Suprapubic skin (tissue), 4 donors: Measurements from ENCODE around the gene GRK2. TPM values are rescaled to one million over a fixed set of nuclear protein-coding genes. Genes with fewer than 3 reads are reported as not detected.
A peak's percentile ranks its signal among the peaks of the same experiment; 100 is the strongest.

ENCODE experiments used
- DNase-seq, 2 donors: peaks; one replicate each; pipeline ENCODE4 v3.0.0-alpha.2; 2019; ENCODE audit warnings: low spot score in 2 of 2
- H3K27ac ChIP-seq: fragments of 200-600 bp; sonication (generic); one replicate; pipeline ENCODE4 v1.5.1; 2019
- H3K27me3 ChIP-seq: fragments of 200-600 bp; sonication (generic); one replicate; pipeline ENCODE4 v1.5.1; 2019
- H3K36me3 ChIP-seq: fragments of 200-600 bp; sonication (generic); one replicate; pipeline ENCODE4 v1.5.1; 2019
- H3K4me1 ChIP-seq: fragments of 200-600 bp; sonication (generic); one replicate; pipeline ENCODE4 v1.5.1; 2019
- H3K4me3 ChIP-seq: fragments of 200-600 bp; sonication (generic); one replicate; pipeline ENCODE4 v1.5.1; 2019; ENCODE audit warnings: mild to moderate bottlenecking
- H3K9me3 ChIP-seq: fragments of 200-600 bp; sonication (generic); one replicate; pipeline ENCODE4 v1.5.1; 2019
- CTCF ChIP-seq, 2 donors: fragments of 200-600 bp in 1 of 2; fragments of 450-650 bp in 1 of 2; sonication (generic) in 1 of 2; IDR thresholded peaks; one replicate each; pipeline ENCODE4 v1.5.1; 2016 to 2019; ENCODE audit warnings: antibody characterized with exemption in 2 of 2, mild to moderate bottlenecking in 1 of 2, moderate library complexity in 1 of 2
- EP300 ChIP-seq: sonication (generic); formaldehyde crosslinking; IDR thresholded peaks from one replicate; pipeline ENCODE4 v1.6.1; 2017; ENCODE audit warnings: antibody characterized with exemption
- POLR2A ChIP-seq, 2 donors: fragments of 450-650 bp; IDR thresholded peaks; one replicate each; pipeline ENCODE4 v1.6.1; 2017; ENCODE audit warnings: antibody characterized with exemption in 2 of 2, mild to moderate bottlenecking in 2 of 2, moderate library complexity in 2 of 2
- POLR2AphosphoS5 ChIP-seq, 3 donors: sonication (generic); formaldehyde crosslinking; IDR thresholded peaks; one replicate each; pipeline ENCODE4 v1.6.1; 2017; ENCODE audit warnings: antibody characterized with exemption in 3 of 3
- WGBS: methylation state at CpG from one replicate; pipeline ENCODE4 v1.1.5; 2018; 5-methylcytosine and 5-hydroxymethylcytosine counted together
- total RNA-seq, 4 donors: library from RNA; depleted of rRNA; stranded (reverse); fragments of >200 nt; gene quantifications; one replicate each; pipeline ENCODE4 v1.1.0, GENCODE V29; 2016

The GRK2 gene
- total RNA-seq, 4 donors from 2014 or later = 84.3 to 157 (median 105) TPM

- Histone ChIP-seq H3K4me3 (no peak overlapping the region), H3K27ac (peak overlapping the region; percentile 11), H3K4me1 (peaks cover 36% of the 10 kb centered on the region), H3K9me3 (no peaks in the 10 kb centered on the region), H3K27me3 (no peaks in the 10 kb centered on the region), H3K36me3 (peaks cover 78% of the 10 kb centered on the region)
- DNase-seq = peak in 1 of 2 donors; percentile 58
- TF ChIP-seq CTCF (IDR thresholded peaks at IDR 0.05) (no peak), POLR2A (IDR thresholded peaks at IDR 0.05) (no peak), EP300 (no peak), POLR2AphosphoS5 (IDR thresholded peaks at IDR 0.05) (no peak)
- no CpG with 5 or more reads among the region's 11 CpGs for WGBS
These were observed 16.7 kb downstream of the GRK2 start for GRCh38 chr11:67282876-67283371.

GRCh38 chr11:67283481-67283963, 17.2 kb downstream of the GRK2 start:
- no CpG with 5 or more reads among the region's 13 CpGs for WGBS
- Histone ChIP-seq H3K9me3 (no peaks in the 10 kb centered on the region), H3K27me3 (no peaks in the 10 kb centered on the region), H3K4me3 (no peak overlapping the region), H3K27ac (no peak overlapping the region), H3K36me3 (peaks cover 78% of the 10 kb centered on the region), H3K4me1 (peaks cover 34% of the 10 kb centered on the region)
- TF ChIP-seq EP300 = no peak
- TF ChIP-seq POLR2A (IDR thresholded peaks at IDR 0.05) = no peak
- no peak for TF ChIP-seq CTCF (IDR thresholded peaks at IDR 0.05)
- TF ChIP-seq POLR2AphosphoS5 (IDR thresholded peaks at IDR 0.05) = no peak
- peak in 1 of 2 donors; percentile 62 for DNase-seq

GRCh38 chr11:67284811-67285540, 18.7 kb downstream of the GRK2 start:
- TF ChIP-seq POLR2AphosphoS5 (IDR thresholded peaks at IDR 0.05) = no peak
- TF ChIP-seq POLR2A (IDR thresholded peaks at IDR 0.05) = no peak
- TF ChIP-seq EP300 = no peak
- no peak for TF ChIP-seq CTCF (IDR thresholded peaks at IDR 0.05)
- DNase-seq = no peak
- Histone ChIP-seq H3K27me3 (no peaks in the 10 kb centered on the region), H3K4me3 (no peak overlapping the region), H3K4me1 (peaks cover 32% of the 10 kb centered on the region), H3K9me3 (no peaks in the 10 kb centered on the region), H3K27ac (peak overlapping the region; percentile 11), H3K36me3 (peaks cover 65% of the 10 kb centered on the region)
- WGBS = 87% methylated on average over 36 of the region's 45 CpGs

- 78% methylated on average over 30 of the region's 39 CpGs for WGBS
- Histone ChIP-seq H3K27ac (peak overlapping the region; percentile 98), H3K36me3 (peaks cover 64% of the 10 kb centered on the region), H3K27me3 (no peaks in the 10 kb centered on the region), H3K9me3 (no peaks in the 10 kb centered on the region), H3K4me3 (no peak overlapping the region), H3K4me1 (peaks cover 40% of the 10 kb centered on the region)
- TF ChIP-seq POLR2AphosphoS5 (IDR thresholded peaks at IDR 0.05) = no peak
- no peak for TF ChIP-seq POLR2A (IDR thresholded peaks at IDR 0.05)
- TF ChIP-seq EP300 = no peak
- no peak for TF ChIP-seq CTCF (IDR thresholded peaks at IDR 0.05)
- no peak for DNase-seq
These were observed 19.5 kb downstream of the GRK2 start for GRCh38 chr11:67285541-67286498.
